HFF-Myc (cell line): ENCODE results near the gene RAB8B.

Experiments used
- DNase-seq: peaks from one replicate; pipeline ENCODE4 v3.0.0-alpha.2; 2011; ENCODE audit warnings: low read depth; ENCODE audit errors: extremely low read depth
- H3K4me3 ChIP-seq: replicated peaks from 2 replicates; pipeline ENCODE4 v1.5.1; 2011; ENCODE audit warnings: low read depth, mild to moderate bottlenecking, control low read depth, low read length
- TF ChIP-seq, protein P1 (sequence below): IDR thresholded peaks from 2 replicates; pipeline ENCODE4 v1.5.1; 2012; ENCODE audit warnings: mild to moderate bottlenecking, low read depth, low read length, control low read depth; ENCODE audit errors: missing control alignments

Gene RAB8B

GRCh38 chr15:63258658-63259057, 69.3 kb downstream of the RAB8B start:
- no peak for DNase-seq
- TF ChIP-seq, protein P1, sequence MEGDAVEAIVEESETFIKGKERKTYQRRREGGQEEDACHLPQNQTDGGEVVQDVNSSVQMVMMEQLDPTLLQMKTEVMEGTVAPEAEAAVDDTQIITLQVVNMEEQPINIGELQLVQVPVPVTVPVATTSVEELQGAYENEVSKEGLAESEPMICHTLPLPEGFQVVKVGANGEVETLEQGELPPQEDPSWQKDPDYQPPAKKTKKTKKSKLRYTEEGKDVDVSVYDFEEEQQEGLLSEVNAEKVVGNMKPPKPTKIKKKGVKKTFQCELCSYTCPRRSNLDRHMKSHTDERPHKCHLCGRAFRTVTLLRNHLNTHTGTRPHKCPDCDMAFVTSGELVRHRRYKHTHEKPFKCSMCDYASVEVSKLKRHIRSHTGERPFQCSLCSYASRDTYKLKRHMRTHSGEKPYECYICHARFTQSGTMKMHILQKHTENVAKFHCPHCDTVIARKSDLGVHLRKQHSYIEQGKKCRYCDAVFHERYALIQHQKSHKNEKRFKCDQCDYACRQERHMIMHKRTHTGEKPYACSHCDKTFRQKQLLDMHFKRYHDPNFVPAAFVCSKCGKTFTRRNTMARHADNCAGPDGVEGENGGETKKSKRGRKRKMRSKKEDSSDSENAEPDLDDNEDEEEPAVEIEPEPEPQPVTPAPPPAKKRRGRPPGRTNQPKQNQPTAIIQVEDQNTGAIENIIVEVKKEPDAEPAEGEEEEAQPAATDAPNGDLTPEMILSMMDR, result no peak
- no peak overlapping the region for H3K4me3 ChIP-seq

GRCh38 chr15:63260791-63261190, 71.4 kb downstream of the RAB8B start:
- no peak for DNase-seq
- H3K4me3 ChIP-seq, result no peak overlapping the region
- TF ChIP-seq, protein P1, result no peak

- TF ChIP-seq, protein P1, result no peak
Observed at GRCh38 chr15:63261311-63261710, 71.9 kb downstream of the RAB8B start.

GRCh38 chr15:63263519-63263918, 74.1 kb downstream of the RAB8B start:
- H3K4me3 ChIP-seq, result no peak overlapping the region
- no peak for DNase-seq
- TF ChIP-seq, protein P1, result no peak

More at GRCh38 chr15:63261311-63261710, 71.9 kb downstream of the RAB8B start:
- DNase-seq, result no peak
- H3K4me3 ChIP-seq, result no peak overlapping the region

DNA sequence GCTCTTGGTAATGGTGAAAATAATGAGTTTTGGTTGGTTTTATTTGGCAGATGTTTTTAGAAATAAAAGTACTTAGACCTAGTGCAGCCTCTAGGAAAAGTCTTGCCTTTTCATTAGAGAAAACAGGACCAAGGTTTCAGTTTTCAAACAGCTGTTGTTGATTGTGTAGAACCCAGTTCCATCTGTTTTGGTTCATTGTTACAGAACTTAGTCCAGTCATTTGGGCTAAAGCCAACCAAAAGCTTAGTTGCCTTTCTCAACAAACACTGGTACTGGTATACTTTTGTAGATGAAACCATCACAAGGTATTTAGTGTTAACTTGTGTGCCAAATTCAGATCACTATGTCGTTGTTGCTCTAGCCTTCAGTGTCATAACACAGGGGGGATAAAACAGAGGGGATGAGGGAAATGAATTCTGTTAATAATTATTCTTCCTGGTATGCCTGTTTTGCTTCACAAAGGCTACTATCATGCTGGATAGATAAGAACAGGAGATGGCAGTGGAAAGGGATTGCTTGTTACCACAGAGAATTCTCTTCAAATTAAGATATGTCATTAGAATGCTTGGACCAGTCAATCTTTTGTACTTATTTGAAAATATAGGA, 75.4 kb downstream of the RAB8B start:
- DNase-seq, result no peak
- no peak overlapping the region for H3K4me3 ChIP-seq
- TF ChIP-seq, protein P1, result no peak

DNA sequence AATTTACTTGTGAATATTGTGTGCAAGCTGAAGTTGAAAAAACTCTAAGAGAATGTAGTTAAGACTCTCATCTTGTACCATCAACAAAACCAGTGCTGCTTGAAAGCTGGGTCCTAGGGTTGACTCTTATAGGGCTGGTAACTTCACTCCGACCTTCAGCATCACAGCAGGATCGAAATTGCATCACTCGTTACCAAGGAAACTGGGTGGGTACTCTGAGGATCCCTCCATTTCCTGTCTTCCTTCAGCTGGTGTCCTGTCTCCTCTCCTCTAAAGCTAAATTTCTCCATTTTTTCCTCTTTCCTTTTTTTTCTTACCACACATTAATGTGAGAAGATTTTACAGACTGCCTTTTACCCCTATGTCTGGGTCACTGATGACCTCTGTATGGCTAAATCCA, 85.0 kb downstream of the RAB8B start:
- no peak overlapping the region for H3K4me3 ChIP-seq
- DNase-seq, result no peak
- TF ChIP-seq, protein P1, result no peak

DNA sequence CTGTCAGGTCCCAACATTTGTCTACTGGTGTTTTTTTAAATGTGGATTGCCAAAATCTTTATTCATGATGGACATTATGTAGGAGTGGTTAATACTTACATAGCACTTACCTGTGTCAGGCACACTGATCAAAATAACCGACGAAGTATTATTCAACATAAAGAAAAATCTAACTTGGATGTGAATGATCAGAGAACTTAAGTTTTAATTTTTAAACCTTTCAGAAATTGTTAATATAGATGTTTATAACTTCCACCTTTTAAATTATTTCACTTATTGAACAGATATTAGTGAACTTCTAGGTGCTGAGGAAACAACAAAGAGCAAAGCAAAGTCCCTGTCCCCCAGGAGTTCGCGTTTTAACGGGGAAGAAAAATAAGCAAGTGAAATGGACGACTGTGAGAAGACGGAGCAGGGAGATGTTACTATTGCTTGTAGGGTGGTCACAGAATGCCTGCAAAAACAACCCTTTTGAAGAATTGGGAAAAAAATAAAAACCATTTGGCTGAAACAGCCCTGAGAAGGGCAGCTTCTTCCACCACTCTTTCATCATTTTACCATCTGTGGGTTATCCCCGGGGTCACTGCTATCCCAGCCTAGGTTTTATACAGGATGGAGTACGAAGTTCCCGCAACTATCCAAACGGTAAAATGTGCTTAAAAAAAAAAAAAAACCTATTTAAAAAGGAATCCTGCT, 87.1 kb downstream of the RAB8B start:
- TF ChIP-seq, protein P1, result no peak
- peak overlapping the region; percentile 62 for H3K4me3 ChIP-seq
- DNase-seq, result no peak
